Calu3 (cell line): ENCODE results near the gene FGFR2. TPM values are rescaled to one million over a fixed set of nuclear protein-coding genes. Genes with fewer than 3 reads are reported as not detected.

ENCODE experiments used
- BruUV-seq: library from RNA; stranded (reverse); fragments of 400-500 nt; replicated peaks from 2 replicates; lab custom pipeline; 2021; lab: Mats Ljungman, UMichigan
- CTCF ChIA-PET: fragments of 300-600 bp; sonication (Branson Sonifier 250); formaldehyde crosslinking; loops from one replicate; lab custom pipeline; 2022; ENCODE audit warnings: antibody characterized with exemption; lab: Charles Lee
- DNase-seq: peaks from one replicate; pipeline ENCODE4 v3.0.0; 2022
- H3K27ac Mint-ChIP-seq: one replicate; pipeline ENCODE4 v1.8.0; 2022; ENCODE audit warnings: mixed read lengths; ENCODE audit not compliant: unreplicated experiment
- H3K27me3 Mint-ChIP-seq: one replicate; pipeline ENCODE4 v1.8.0; 2022; ENCODE audit warnings: mixed read lengths; ENCODE audit not compliant: unreplicated experiment
- H3K36me3 Mint-ChIP-seq: one replicate; pipeline ENCODE4 v1.8.0; 2022; ENCODE audit warnings: mild to moderate bottlenecking, moderate library complexity, mixed read lengths; ENCODE audit not compliant: insufficient read depth, unreplicated experiment
- H3K4me1 Mint-ChIP-seq: one replicate; pipeline ENCODE4 v1.8.0; 2022; ENCODE audit warnings: mild to moderate bottlenecking, low read depth, mixed read lengths; ENCODE audit not compliant: unreplicated experiment
- H3K4me3 Mint-ChIP-seq: one replicate; pipeline ENCODE4 v1.8.0; 2022; ENCODE audit warnings: mild to moderate bottlenecking, low read depth, moderate library complexity, mixed read lengths; ENCODE audit not compliant: unreplicated experiment
- H3K9me3 Mint-ChIP-seq: one replicate; pipeline ENCODE4 v1.8.0; 2022; ENCODE audit warnings: low read depth, mixed read lengths; ENCODE audit not compliant: unreplicated experiment
- intact Hi-C: fragments of 100-400 bp; cut with micrococcal nuclease; formaldehyde crosslinking; loops from one replicate; pipeline ENCODE4 v1.10.0; 2022; ENCODE audit not compliant: unreplicated experiment
- total RNA-seq: library from RNA; stranded (reverse); gene quantifications from 2 replicates; pipeline ENCODE4 v1.2.3, GENCODE V29; 2022
- TF ChIP-seq, protein P1 (sequence below): fragments of 200-600 bp; IDR thresholded peaks from one replicate; pipeline ENCODE4 v1.8.0; 2022; ENCODE audit warnings: antibody characterized with exemption; ENCODE audit not compliant: unreplicated experiment

Gene FGFR2
- total RNA-seq, 1 experiment from 2014 or later: 57.9 TPM

DNA sequence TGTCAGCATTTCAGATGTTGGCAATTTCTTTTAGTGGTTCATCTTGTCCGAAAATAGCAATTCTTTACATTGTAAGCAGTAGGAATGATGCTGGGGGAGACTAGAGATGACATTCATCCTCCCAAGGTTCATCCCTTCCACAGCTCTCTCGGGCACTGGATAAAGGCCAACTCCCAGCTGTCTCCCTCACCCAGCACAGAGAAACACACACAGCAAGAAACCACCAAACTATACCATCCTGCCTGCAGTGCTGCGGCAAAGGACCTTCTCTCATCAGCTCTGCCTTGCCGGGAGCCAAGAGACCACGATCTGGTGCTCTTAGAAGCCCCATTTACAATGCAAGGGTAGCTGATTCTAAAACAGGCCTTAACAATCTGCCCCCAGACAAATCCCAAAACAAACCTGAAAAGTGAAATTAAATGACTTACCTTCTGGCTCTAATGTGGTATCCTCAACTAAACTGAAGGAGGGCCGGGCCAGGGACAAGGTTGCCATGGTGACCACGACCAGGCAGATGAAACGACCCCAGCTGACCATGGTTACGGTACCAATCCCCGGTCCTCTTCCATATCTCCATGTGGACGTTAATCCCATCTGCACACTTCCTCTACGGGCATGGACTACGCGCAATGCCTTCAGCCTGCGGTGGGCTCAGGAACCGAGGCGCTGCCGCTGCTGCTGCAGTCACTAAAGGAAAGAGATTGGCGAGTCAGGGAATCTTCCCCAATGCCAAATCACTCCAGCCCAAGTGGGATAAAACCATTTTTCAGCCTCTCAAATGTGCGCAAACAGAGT is 4.8 kb downstream of the FGFR2 start:
- TF ChIP-seq, protein P1, sequence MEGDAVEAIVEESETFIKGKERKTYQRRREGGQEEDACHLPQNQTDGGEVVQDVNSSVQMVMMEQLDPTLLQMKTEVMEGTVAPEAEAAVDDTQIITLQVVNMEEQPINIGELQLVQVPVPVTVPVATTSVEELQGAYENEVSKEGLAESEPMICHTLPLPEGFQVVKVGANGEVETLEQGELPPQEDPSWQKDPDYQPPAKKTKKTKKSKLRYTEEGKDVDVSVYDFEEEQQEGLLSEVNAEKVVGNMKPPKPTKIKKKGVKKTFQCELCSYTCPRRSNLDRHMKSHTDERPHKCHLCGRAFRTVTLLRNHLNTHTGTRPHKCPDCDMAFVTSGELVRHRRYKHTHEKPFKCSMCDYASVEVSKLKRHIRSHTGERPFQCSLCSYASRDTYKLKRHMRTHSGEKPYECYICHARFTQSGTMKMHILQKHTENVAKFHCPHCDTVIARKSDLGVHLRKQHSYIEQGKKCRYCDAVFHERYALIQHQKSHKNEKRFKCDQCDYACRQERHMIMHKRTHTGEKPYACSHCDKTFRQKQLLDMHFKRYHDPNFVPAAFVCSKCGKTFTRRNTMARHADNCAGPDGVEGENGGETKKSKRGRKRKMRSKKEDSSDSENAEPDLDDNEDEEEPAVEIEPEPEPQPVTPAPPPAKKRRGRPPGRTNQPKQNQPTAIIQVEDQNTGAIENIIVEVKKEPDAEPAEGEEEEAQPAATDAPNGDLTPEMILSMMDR: no peak
- no TSS peak for BruUV-seq
- Mint-ChIP-seq H3K9me3 (no peaks in the 10 kb centered on the region), H3K27ac (no peak overlapping the region), H3K4me1 (peaks cover 32% of the 10 kb centered on the region), H3K4me3 (no peak overlapping the region), H3K27me3 (no peaks in the 10 kb centered on the region), H3K36me3 (peaks cover 42% of the 10 kb centered on the region)
- DNase-seq: no peak
- intact Hi-C loops: loop anchor here (10.0 kb wide), 1 partner anchor 59 kb away; no protein-coding TSS in a partner anchor
- CTCF ChIA-PET: no interaction called here

DNA sequence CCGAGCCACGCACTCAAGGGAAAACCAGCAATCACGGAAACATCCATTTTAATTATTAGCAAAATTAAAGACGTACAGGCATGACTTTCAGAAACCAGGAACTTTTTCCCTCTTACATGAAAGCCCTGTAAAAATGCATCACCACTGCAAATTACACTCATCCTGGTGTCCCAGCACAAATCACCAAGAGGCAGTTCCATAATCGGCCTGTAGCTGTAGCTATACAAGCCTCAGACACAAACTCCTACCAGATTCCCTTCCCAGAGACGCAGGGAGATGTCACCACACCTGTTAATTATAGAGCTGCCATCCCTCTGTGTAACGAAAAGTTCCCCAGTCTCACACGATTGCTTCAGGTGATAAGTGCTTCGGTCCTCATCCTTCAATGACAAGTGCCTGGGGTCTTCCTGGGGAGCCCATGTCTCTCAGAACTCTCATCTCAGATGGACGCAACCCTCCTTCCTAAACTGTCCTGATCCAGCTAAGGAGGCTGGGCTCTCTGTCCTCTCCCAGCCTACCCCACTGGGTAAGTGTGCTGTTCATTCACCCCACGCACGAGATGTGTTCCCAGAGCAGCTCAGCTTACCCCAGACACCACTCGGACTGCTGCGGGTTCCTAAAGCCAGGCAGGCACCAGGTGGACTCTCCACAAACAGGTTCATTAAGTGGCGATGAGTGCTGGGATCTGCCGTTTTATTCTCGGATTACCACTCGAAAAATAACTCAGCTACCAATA is 5.9 kb downstream of the FGFR2 start:
- Mint-ChIP-seq H3K27ac (peak overlapping the region; percentile 44), H3K27me3 (no peaks in the 10 kb centered on the region), H3K9me3 (no peaks in the 10 kb centered on the region), H3K4me1 (peaks cover 32% of the 10 kb centered on the region), H3K4me3 (peak overlapping the region; percentile 14), H3K36me3 (peaks cover 35% of the 10 kb centered on the region)
- TF ChIP-seq, protein P1: peak; percentile 12
- no TSS peak for BruUV-seq
- CTCF ChIA-PET: no interaction called here
- intact Hi-C loops: loop anchor here (10.0 kb wide), 1 partner anchor 58 kb away; no protein-coding TSS in a partner anchor
- DNase-seq: no peak

DNA sequence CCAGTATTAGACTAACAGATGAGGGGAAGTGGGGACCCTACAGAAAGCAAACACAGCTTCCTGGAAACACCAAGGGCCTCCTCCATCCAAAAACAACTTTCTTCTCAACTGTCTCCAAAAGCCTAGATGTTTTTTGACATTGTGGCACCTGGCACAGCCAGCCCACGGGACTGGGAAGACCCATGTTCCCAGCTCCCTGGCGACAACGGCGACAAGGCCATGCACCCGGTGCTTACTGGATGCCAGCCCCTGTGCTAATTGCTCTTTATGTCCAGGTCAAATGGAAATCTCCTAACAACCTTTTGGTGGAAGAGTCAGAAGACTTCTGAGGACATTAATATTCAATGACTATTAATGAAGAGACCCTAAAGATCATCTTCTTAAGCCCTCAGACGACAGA is 7.1 kb downstream of the FGFR2 start:
- Mint-ChIP-seq H3K27ac (no peak overlapping the region), H3K27me3 (no peaks in the 10 kb centered on the region)

DNA sequence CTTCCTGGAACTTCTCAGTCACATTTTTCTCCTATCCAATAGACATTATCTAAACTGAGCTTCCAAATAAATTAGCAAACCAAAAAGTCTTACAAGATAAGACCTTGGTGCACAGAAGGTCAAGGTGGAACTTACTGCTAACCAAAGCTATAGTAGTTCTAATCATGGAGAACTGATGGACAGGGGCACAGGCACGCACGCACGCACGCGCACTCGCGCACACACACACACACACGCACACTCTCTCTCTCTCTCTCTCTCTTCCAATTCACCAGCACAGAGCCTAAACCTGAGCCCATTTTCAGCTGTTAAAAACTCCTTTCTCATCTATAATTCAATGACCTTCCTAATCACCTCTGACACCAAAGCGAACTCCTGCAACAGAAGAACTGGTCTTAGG is 7.5 kb downstream of the FGFR2 start:
- peaks cover 20% of the 10 kb centered on the region for H3K36me3 Mint-ChIP-seq
- no TSS peak for BruUV-seq
- H3K27me3 Mint-ChIP-seq: no peaks in the 10 kb centered on the region
- H3K9me3 Mint-ChIP-seq: no peaks in the 10 kb centered on the region
- no peak for DNase-seq
- peaks cover 32% of the 10 kb centered on the region for H3K4me1 Mint-ChIP-seq
- TF ChIP-seq, protein P1: no peak
- intact Hi-C loops: loop anchor here (10.0 kb wide), 1 partner anchor 56 kb away; no protein-coding TSS in a partner anchor
- H3K27ac Mint-ChIP-seq: no peak overlapping the region
- no peak overlapping the region for H3K4me3 Mint-ChIP-seq
- CTCF ChIA-PET: no interaction called here

More for the DNA sequence above, 7.1 kb downstream of the FGFR2 start:
- intact Hi-C loops: loop anchor here (10.0 kb wide), 1 partner anchor 56 kb away; no protein-coding TSS in a partner anchor
- no TSS peak for BruUV-seq
- CTCF ChIA-PET: no interaction called here
- Mint-ChIP-seq H3K9me3 (no peaks in the 10 kb centered on the region), H3K4me1 (peaks cover 32% of the 10 kb centered on the region), H3K36me3 (peaks cover 24% of the 10 kb centered on the region), H3K4me3 (peak overlapping the region; percentile 14)
- TF ChIP-seq, protein P1: no peak
- DNase-seq: no peak
